B cell (primary cell): Measurements from ENCODE around the gene FSHB. TPM values are rescaled to one million over a fixed set of nuclear protein-coding genes. Genes with fewer than 3 reads are reported as not detected.

Experiments used
- ATAC-seq: fragments of 200-7000 bp; cut with Tn5 transposase; one replicate; pipeline ENCODE4 v1.10.0; 2021; ENCODE audit warnings: low read depth, mild to moderate bottlenecking, moderate number of reproducible peaks, moderate library complexity
- CTCF ChIA-PET: fragments of 350-600 bp; sonication (Branson Sonifier 250); formaldehyde crosslinking; loops from one replicate; lab custom pipeline; 2021; ENCODE audit warnings: antibody characterized with exemption, inconsistent platforms; lab: Charles Lee
- POLR2A ChIA-PET: fragments of 350-600 bp; sonication (Branson Sonifier 250); formaldehyde crosslinking; loops from one replicate; lab custom pipeline; 2021; ENCODE audit warnings: antibody characterized with exemption; lab: Charles Lee
- DNase-seq: peaks from one replicate; pipeline ENCODE4 v3.0.0; 2013
- H2AFZ ChIP-seq: 2 replicates; pipeline ENCODE4 v1.6.1; 2012; ENCODE audit warnings: mild to moderate bottlenecking, low read depth, low read length; ENCODE audit not compliant: insufficient read depth, poor library complexity, severe bottlenecking
- H3K27ac ChIP-seq, 2 donors: 1 replicate in 1 of 2; 2 replicates in 1 of 2; pipeline ENCODE4 v1.5.1; 2012 to 2013; ENCODE audit warnings: low read length in 2 of 2, mild to moderate bottlenecking in 2 of 2, moderate library complexity in 1 of 2
- H3K27me3 ChIP-seq, 4 experiments: fragments of 200-600 bp in 1 of 4; sonication (generic) in 1 of 4; replicated peaks in 1 of 4; 1 replicate in 2 of 4; 2 replicates in 2 of 4; pipeline versions ENCODE4 v1.6.1 to v1.7.0; 2013 to 2016; ENCODE audit warnings: low read length in 3 of 4, mild to moderate bottlenecking in 2 of 4, mixed read lengths in 1 of 4, moderate library complexity in 1 of 4; ENCODE audit not compliant: insufficient read depth in 4 of 4, control insufficient read depth in 3 of 4; ENCODE audit errors: control extremely low read depth in 1 of 4
- H3K36me3 ChIP-seq, 2 experiments: replicated peaks in 1 of 2; 1 replicate in 1 of 2; 2 replicates in 1 of 2; pipeline versions ENCODE4 v1.6.1 to v1.7.1; 2013; ENCODE audit warnings: low read length in 1 of 2; ENCODE audit not compliant: insufficient read depth in 2 of 2, control insufficient read depth in 1 of 2; ENCODE audit errors: control extremely low read depth in 1 of 2, extremely low read depth in 1 of 2
- H3K4me1 ChIP-seq, 2 donors: fragments of 200-600 bp in 1 of 2; sonication (generic) in 1 of 2; 1 replicate in 1 of 2; 2 replicates in 1 of 2; pipeline versions ENCODE4 v1.5.1 to v1.6.1; 2013 to 2017; ENCODE audit warnings: low read length in 2 of 2; ENCODE audit not compliant: control insufficient read depth in 2 of 2, insufficient read depth in 2 of 2
- H3K4me2 ChIP-seq: replicated peaks from 2 replicates; pipeline ENCODE3; 2012; ENCODE audit warnings: mild to moderate bottlenecking, low read depth, low read length; ENCODE audit not compliant: poor library complexity, severe bottlenecking
- H3K4me3 ChIP-seq, 5 experiments: fragments of 200-600 bp in 1 of 5; sonication (generic) in 1 of 5; 1 replicate in 3 of 5; 2 replicates in 2 of 5; pipeline versions ENCODE4 v1.5.1 to v1.7.0; 2011 to 2016; ENCODE audit warnings: low read length in 4 of 5, mild to moderate bottlenecking in 4 of 5, low read depth in 2 of 5, control low read depth in 1 of 5, moderate library complexity in 1 of 5; ENCODE audit not compliant: insufficient read depth in 1 of 5; ENCODE audit errors: control extremely low read depth in 1 of 5, extremely low read depth in 1 of 5
- H3K79me2 ChIP-seq: fragments of 200-600 bp; sonication (generic); one replicate; pipeline ENCODE4 v1.6.0; 2016; ENCODE audit warnings: low read length; ENCODE audit not compliant: control insufficient read depth, insufficient read depth
- H3K9ac ChIP-seq: fragments of 200-600 bp; sonication (generic); 2 replicates; pipeline ENCODE4 v1.6.1; 2017; ENCODE audit warnings: mild to moderate bottlenecking, low read length, moderate library complexity
- H3K9me3 ChIP-seq, 3 donors: one replicate each; pipeline versions ENCODE4 v1.6.1 to v1.7.1; 2013; ENCODE audit warnings: low read length in 2 of 3; ENCODE audit not compliant: control insufficient read depth in 2 of 3, insufficient read depth in 1 of 3; ENCODE audit errors: control extremely low read depth in 1 of 3
- H4K20me1 ChIP-seq: 2 replicates; pipeline ENCODE4 v1.6.0; 2012; ENCODE audit warnings: mild to moderate bottlenecking, low read length; ENCODE audit not compliant: insufficient read depth, control insufficient read depth, poor library complexity, severe bottlenecking
- H3K27ac Mint-ChIP-seq: one replicate; pipeline ENCODE4 v1.8.0; 2021; ENCODE audit warnings: mixed read lengths
- H3K27me3 Mint-ChIP-seq: one replicate; pipeline ENCODE4 v1.8.0; 2021; ENCODE audit warnings: mixed read lengths
- H3K4me1 Mint-ChIP-seq: one replicate; pipeline ENCODE4 v1.8.0; 2021; ENCODE audit warnings: mixed read lengths
- H3K4me3 Mint-ChIP-seq: one replicate; pipeline ENCODE4 v1.8.0; 2021; ENCODE audit warnings: mixed read lengths
- H3K9me3 Mint-ChIP-seq: one replicate; pipeline ENCODE4 v1.8.0; 2022; ENCODE audit warnings: mixed read lengths; ENCODE audit not compliant: insufficient read depth
- EZH2 ChIP-seq: IDR thresholded peaks from 2 replicates; pipeline ENCODE4 v1.6.1; 2012; ENCODE audit warnings: borderline replicate concordance, low read depth, mild to moderate bottlenecking, moderate library complexity, low read length; ENCODE audit not compliant: insufficient read depth, poor library complexity, severe bottlenecking
- WGBS: methylation state at CpG from one replicate; pipeline ENCODE4 v1.1.5; 2013; ENCODE audit warnings: missing lambda C conversion rate; ENCODE audit not compliant: insufficient coverage; 5-methylcytosine and 5-hydroxymethylcytosine counted together
- intact Hi-C: fragments of 100-400 bp; cut with micrococcal nuclease; formaldehyde crosslinking; loops from one replicate; pipeline ENCODE4 v1.10.0; 2022
- polyA plus RNA-seq: library from polyadenylated mRNA; depleted of rRNA; stranded (reverse); fragments of >200 nt; gene quantifications from 2 replicates; pipeline ENCODE4 v1.2.3, GENCODE V29; 2012
- total RNA-seq, 2 donors: library from RNA; stranded (reverse); fragments of 120-200 nt in 1 of 2; gene quantifications; 1 replicate in 1 of 2; 2 replicates in 1 of 2; pipeline versions ENCODE4 v1.2.3 to v1.2.4, GENCODE V29; 2013 to 2022
- TF ChIP-seq, protein P1 (sequence below): fragments of 200-600 bp; IDR thresholded peaks from one replicate; pipeline ENCODE4 v1.8.0; 2022; ENCODE audit warnings: antibody characterized with exemption, mild to moderate bottlenecking

Gene FSHB
- total and polyA plus RNA-seq, 2 donors (not counting 1 experiment from before 2014, with no cell fraction given), result not detected

DNA sequence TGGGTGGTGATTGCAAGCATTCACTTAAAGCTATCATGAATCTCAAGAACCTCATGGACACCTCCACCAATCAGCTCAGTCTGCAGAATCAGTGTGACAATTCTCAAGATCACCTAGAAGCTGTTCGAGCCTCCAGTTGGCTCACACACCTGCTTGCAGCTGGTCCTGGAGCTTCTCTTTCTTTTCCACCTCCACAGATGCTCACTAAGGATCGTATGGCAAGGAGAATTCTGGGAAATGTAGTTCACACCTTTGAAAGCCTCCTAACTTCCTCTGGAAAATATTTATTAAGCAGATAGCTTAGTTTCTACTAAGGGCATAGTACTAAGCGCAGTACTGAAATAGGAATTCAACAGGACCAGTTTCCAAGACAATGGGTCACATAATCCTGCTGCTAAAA is 26.2 kb downstream of the FSHB start:
- WGBS, result 33% methylated on average over 1 of the region's 3 CpGs
- H3K9me3 Mint-ChIP-seq, result peaks cover 2% of the 10 kb centered on the region
- Histone ChIP-seq H2AFZ (no peak overlapping the region), H3K4me1 (no peaks in the 10 kb centered on the region), H3K79me2 (no peaks in the 10 kb centered on the region), H3K9ac (no peak overlapping the region), H3K36me3 (no peaks in the 10 kb centered on the region), H3K27me3 (no peaks in the 10 kb centered on the region), H3K27ac (no peak overlapping the region), H3K9me3 (no peaks in the 10 kb centered on the region), H3K4me2 (no peak overlapping the region), H3K4me3 (no peak overlapping the region), H4K20me1 (no peaks in the 10 kb centered on the region)
- H3K27me3 Mint-ChIP-seq, result peaks cover 6% of the 10 kb centered on the region
- TF ChIP-seq, protein P1, sequence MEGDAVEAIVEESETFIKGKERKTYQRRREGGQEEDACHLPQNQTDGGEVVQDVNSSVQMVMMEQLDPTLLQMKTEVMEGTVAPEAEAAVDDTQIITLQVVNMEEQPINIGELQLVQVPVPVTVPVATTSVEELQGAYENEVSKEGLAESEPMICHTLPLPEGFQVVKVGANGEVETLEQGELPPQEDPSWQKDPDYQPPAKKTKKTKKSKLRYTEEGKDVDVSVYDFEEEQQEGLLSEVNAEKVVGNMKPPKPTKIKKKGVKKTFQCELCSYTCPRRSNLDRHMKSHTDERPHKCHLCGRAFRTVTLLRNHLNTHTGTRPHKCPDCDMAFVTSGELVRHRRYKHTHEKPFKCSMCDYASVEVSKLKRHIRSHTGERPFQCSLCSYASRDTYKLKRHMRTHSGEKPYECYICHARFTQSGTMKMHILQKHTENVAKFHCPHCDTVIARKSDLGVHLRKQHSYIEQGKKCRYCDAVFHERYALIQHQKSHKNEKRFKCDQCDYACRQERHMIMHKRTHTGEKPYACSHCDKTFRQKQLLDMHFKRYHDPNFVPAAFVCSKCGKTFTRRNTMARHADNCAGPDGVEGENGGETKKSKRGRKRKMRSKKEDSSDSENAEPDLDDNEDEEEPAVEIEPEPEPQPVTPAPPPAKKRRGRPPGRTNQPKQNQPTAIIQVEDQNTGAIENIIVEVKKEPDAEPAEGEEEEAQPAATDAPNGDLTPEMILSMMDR, result no peak
- no peak for TF ChIP-seq EZH2
- intact Hi-C loops, result no loop called here
- H3K27ac Mint-ChIP-seq, result no peak overlapping the region
- ChIA-PET CTCF (interaction anchor here (1.2 kb wide), 1 partner anchor 60 kb away, joined by 3 read pairs; no protein-coding TSS in a partner anchor), POLR2A (no interaction called here)
- no peak overlapping the region for H3K4me3 Mint-ChIP-seq
- DNase-seq, result no peak
- no peak for ATAC-seq
- H3K4me1 Mint-ChIP-seq, result no peaks in the 10 kb centered on the region

DNA sequence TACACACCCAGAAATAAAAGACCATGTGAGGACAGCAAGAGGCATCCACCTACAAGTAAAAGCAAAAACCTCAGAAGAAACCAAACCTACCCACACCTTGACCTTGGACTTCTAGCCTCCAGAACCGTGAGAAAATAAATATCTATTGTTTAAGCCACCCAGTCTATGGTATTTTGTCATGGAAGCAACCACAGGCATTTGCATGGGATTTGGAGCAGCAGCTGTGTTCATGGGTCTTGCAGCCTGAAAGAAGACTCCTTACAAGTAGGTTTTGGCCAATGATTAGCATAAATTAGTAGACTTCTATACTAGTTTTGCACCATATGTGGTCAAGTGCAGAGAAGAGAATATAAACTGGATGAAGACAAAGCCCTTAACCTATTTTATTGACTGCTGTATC is 27.9 kb downstream of the FSHB start:
- H3K27me3 ChIP-seq, result no peaks in the 10 kb centered on the region
- H3K36me3 ChIP-seq, result no peaks in the 10 kb centered on the region
- H2AFZ ChIP-seq, result no peak overlapping the region
- no peak overlapping the region for H3K4me2 ChIP-seq
- intact Hi-C loops, result no loop called here
- no peak overlapping the region for H3K27ac ChIP-seq
- H3K9me3 Mint-ChIP-seq, result peaks cover 2% of the 10 kb centered on the region
- no peak for ATAC-seq
- H4K20me1 ChIP-seq, result no peaks in the 10 kb centered on the region
- no peaks in the 10 kb centered on the region for H3K79me2 ChIP-seq
- CTCF ChIA-PET, result no interaction called here
- H3K27me3 Mint-ChIP-seq, result peaks cover 6% of the 10 kb centered on the region
- no peak overlapping the region for H3K27ac Mint-ChIP-seq
- no peak overlapping the region for H3K9ac ChIP-seq
- no peaks in the 10 kb centered on the region for H3K9me3 ChIP-seq
- H3K4me1 Mint-ChIP-seq, result no peaks in the 10 kb centered on the region
- WGBS, result no CpG with 5 or more reads among the region's 1 CpG
- POLR2A ChIA-PET, result no interaction called here
- TF ChIP-seq EZH2, result no peak
- TF ChIP-seq, protein P1, result no peak
- no peak overlapping the region for H3K4me3 Mint-ChIP-seq
- no peak overlapping the region for H3K4me3 ChIP-seq
- no peak for DNase-seq
- H3K4me1 ChIP-seq, result no peaks in the 10 kb centered on the region
